ENCODE data around the gene DESI2.

DESI2 gene

GRCh38 chr1:244755673-244756072 lies 102.7 kb downstream of the DESI2 start:
- no peak overlapping the region for H3K4me3 ChIP-seq (ENCODE audit: low read depth, low read length)
- no peak for DNase-seq (ENCODE audit: low read depth)
- no peak for TF ChIP-seq CTCF (IDR thresholded peaks at IDR 0.05; ENCODE audit: control insufficient read depth, extremely low read depth, insufficient read depth)

GRCh38 chr1:244757091-244757939 lies 104.4 kb downstream of the DESI2 start:
- peak; percentile 50 for DNase-seq (ENCODE audit: low read depth)
- no peak overlapping the region for H3K4me3 ChIP-seq (ENCODE audit: low read depth, low read length)
- no peak for TF ChIP-seq CTCF (IDR thresholded peaks at IDR 0.05; ENCODE audit: control insufficient read depth, extremely low read depth, insufficient read depth)
